ENCODE results near the gene SH3YL1. TPM values are rescaled to one million over a fixed set of nuclear protein-coding genes. Genes with fewer than 3 reads are reported as not detected.

The SH3YL1 gene
- total RNA-seq, 1 donor from 2014 or later, result 27.3 TPM

DNA sequence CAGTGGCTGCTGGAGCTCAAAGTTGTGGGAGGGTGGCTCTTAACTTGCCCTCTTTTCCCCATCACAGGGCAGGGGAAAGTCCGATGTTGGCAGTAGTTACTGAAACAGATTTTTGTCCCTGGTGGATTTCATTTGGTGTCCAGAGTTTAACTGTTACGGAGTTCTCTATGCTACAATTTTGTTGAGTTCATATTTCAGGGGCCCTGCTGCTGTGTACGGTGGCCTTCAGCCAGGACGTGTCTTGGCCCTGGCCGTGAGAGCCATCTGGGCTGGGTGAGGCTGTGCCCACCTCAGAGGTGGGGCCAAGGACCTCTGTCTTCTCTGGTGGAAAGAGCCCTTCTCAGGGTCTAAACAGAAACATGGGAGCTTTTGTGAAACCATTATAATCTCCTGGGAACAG is 67.4 kb downstream of the SH3YL1 start:
- Histone ChIP-seq H3K27me3 (ENCODE audit: insufficient read depth, low read length) (no peaks in the 10 kb centered on the region), H4K20me1 (ENCODE audit: insufficient read depth, low read length) (no peaks in the 10 kb centered on the region), H3K27ac (ENCODE audit: low read depth, low read length) (no peak overlapping the region), H3K79me2 (ENCODE audit: insufficient read depth, low read length) (no peaks in the 10 kb centered on the region), H3K4me2 (ENCODE audit: low read length) (no peak overlapping the region), H3K4me3 (ENCODE audit: insufficient read depth, low read depth, low read length) (no peak overlapping the region), H2AFZ (ENCODE audit: low read depth, low read length) (no peak overlapping the region), H3K36me3 (ENCODE audit: insufficient read depth, low read length) (no peaks in the 10 kb centered on the region), H3K9ac (ENCODE audit: low read length) (no peak overlapping the region), H3K4me1 (ENCODE audit: insufficient read depth, low read length) (no peaks in the 10 kb centered on the region), H3K9me3 (ENCODE audit: insufficient read depth, low read depth, low read length) (no peaks in the 10 kb centered on the region)
- Mint-ChIP-seq H3K27me3 (ENCODE audit: low read depth, unreplicated experiment) (peaks cover 2% of the 10 kb centered on the region), H3K9me3 (ENCODE audit: unreplicated experiment) (peaks cover 2% of the 10 kb centered on the region), H3K4me1 (ENCODE audit: low read depth, unreplicated experiment) (peaks cover 1% of the 10 kb centered on the region), H3K27ac (ENCODE audit: unreplicated experiment) (no peak overlapping the region), H3K36me3 (ENCODE audit: low read depth, unreplicated experiment) (no peaks in the 10 kb centered on the region), H3K4me3 (ENCODE audit: unreplicated experiment) (no peak overlapping the region)
- TF ChIP-seq EZH2 (IDR thresholded peaks at IDR 0.05; ENCODE audit: insufficient read depth, low read length), result no peak
- TF ChIP-seq CTCF (IDR thresholded peaks at IDR 0.05; ENCODE audit: insufficient read depth, low read depth, low read length), result no peak
- DNase-seq (ENCODE audit: low read depth), result no peak
- no peak for FAIRE-seq

GRCh38 chr2:195932-196331 is 67.9 kb downstream of the SH3YL1 start:
- Histone ChIP-seq H3K4me2 (ENCODE audit: low read length) (no peak overlapping the region), H3K36me3 (ENCODE audit: insufficient read depth, low read length) (no peaks in the 10 kb centered on the region)
- TF ChIP-seq CTCF (IDR thresholded peaks at IDR 0.05; ENCODE audit: insufficient read depth, low read depth, low read length), result no peak
- no peak for TF ChIP-seq EZH2 (IDR thresholded peaks at IDR 0.05; ENCODE audit: insufficient read depth, low read length)

DNA sequence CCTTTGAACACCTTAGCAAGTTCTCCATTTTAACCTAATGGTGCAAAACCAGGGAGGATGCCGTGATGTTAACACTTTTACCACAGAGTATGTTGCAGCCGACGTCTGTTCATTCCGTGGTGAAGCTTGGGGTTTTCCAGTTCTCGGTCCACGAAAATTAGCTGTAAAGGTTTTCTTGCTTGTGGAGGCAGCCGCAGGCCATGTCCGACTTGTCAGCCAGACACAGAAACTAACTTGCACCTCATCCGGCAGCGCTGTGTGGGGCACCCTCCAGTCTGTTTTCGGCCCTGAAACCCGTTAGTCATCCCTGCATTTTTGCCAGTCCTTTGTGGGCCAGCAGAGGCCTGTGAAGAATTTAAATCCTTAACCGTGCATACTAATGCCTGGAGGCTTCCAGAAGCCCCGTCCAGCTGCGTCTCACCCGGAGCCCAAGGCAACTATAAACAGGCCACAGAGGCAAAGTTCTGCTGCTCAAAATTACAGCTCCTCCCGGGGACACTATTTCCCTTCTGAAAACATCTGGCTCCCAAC is 70.6 kb downstream of the SH3YL1 start:
- Histone ChIP-seq H4K20me1 (ENCODE audit: insufficient read depth, low read length) (no peaks in the 10 kb centered on the region), H3K9ac (ENCODE audit: low read length) (no peak overlapping the region), H2AFZ (ENCODE audit: low read depth, low read length) (no peak overlapping the region), H3K4me3 (ENCODE audit: insufficient read depth, low read depth, low read length) (no peak overlapping the region), H3K27me3 (ENCODE audit: insufficient read depth, low read length) (no peaks in the 10 kb centered on the region), H3K79me2 (ENCODE audit: insufficient read depth, low read length) (no peaks in the 10 kb centered on the region), H3K27ac (ENCODE audit: low read depth, low read length) (no peak overlapping the region), H3K36me3 (ENCODE audit: insufficient read depth, low read length) (no peaks in the 10 kb centered on the region), H3K4me2 (ENCODE audit: low read length) (no peak overlapping the region), H3K9me3 (ENCODE audit: insufficient read depth, low read depth, low read length) (no peaks in the 10 kb centered on the region), H3K4me1 (ENCODE audit: insufficient read depth, low read length) (no peaks in the 10 kb centered on the region)
- Mint-ChIP-seq H3K27me3 (ENCODE audit: low read depth, unreplicated experiment) (no peaks in the 10 kb centered on the region), H3K27ac (ENCODE audit: unreplicated experiment) (no peak overlapping the region), H3K4me1 (ENCODE audit: low read depth, unreplicated experiment) (peaks cover 1% of the 10 kb centered on the region), H3K36me3 (ENCODE audit: low read depth, unreplicated experiment) (no peaks in the 10 kb centered on the region), H3K9me3 (ENCODE audit: unreplicated experiment) (peaks cover 8% of the 10 kb centered on the region), H3K4me3 (ENCODE audit: unreplicated experiment) (no peak overlapping the region)
- no peak for FAIRE-seq
- TF ChIP-seq EZH2 (IDR thresholded peaks at IDR 0.05; ENCODE audit: insufficient read depth, low read length) (no peak), CTCF (IDR thresholded peaks at IDR 0.05; ENCODE audit: insufficient read depth, low read depth, low read length) (no peak)
- no peak for DNase-seq (ENCODE audit: low read depth)

More at GRCh38 chr2:195932-196331, 67.9 kb downstream of the SH3YL1 start:
- no peak overlapping the region for H3K27ac Mint-ChIP-seq (ENCODE audit: unreplicated experiment)
- peaks cover 1% of the 10 kb centered on the region for H3K4me1 Mint-ChIP-seq (ENCODE audit: low read depth, unreplicated experiment)
- H3K4me3 ChIP-seq (ENCODE audit: insufficient read depth, low read depth, low read length), result no peak overlapping the region
- peaks cover 2% of the 10 kb centered on the region for H3K27me3 Mint-ChIP-seq (ENCODE audit: low read depth, unreplicated experiment)
- no peaks in the 10 kb centered on the region for H3K9me3 ChIP-seq (ENCODE audit: insufficient read depth, low read depth, low read length)
- no peaks in the 10 kb centered on the region for H3K27me3 ChIP-seq (ENCODE audit: insufficient read depth, low read length)
- H3K36me3 Mint-ChIP-seq (ENCODE audit: low read depth, unreplicated experiment), result no peaks in the 10 kb centered on the region
- DNase-seq (ENCODE audit: low read depth) (no peak), FAIRE-seq (no peak)
- H3K27ac ChIP-seq (ENCODE audit: low read depth, low read length), result no peak overlapping the region
- peaks cover 3% of the 10 kb centered on the region for H3K9me3 Mint-ChIP-seq (ENCODE audit: unreplicated experiment)
- no peaks in the 10 kb centered on the region for H4K20me1 ChIP-seq (ENCODE audit: insufficient read depth, low read length)
- H2AFZ ChIP-seq (ENCODE audit: low read depth, low read length), result no peak overlapping the region
- H3K79me2 ChIP-seq (ENCODE audit: insufficient read depth, low read length), result no peaks in the 10 kb centered on the region
- H3K9ac ChIP-seq (ENCODE audit: low read length), result no peak overlapping the region
- no peak overlapping the region for H3K4me3 Mint-ChIP-seq (ENCODE audit: unreplicated experiment)
- no peaks in the 10 kb centered on the region for H3K4me1 ChIP-seq (ENCODE audit: insufficient read depth, low read length)
